Dendritic cell treated with granulocyte-macrophage colony-stimulating factor and Interleukin-4, amounts not matched to agents 40 ng/mL and 50 ng/mL, for 4 days (primary cell): ENCODE results near the gene MAN1B1.
"Not testable (repeated sequence)": the region's sequence is repeated elsewhere in the genome, so short reads cannot be mapped to it uniquely, and the experiment has no call there.

ENCODE experiments used
- H3K27ac Mint-ChIP-seq: one replicate; pipeline ENCODE4 v1.8.0; 2022; ENCODE audit warnings: mild to moderate bottlenecking, mixed read lengths
- H3K27me3 Mint-ChIP-seq: one replicate; pipeline ENCODE4 v1.8.0; 2022; ENCODE audit warnings: mild to moderate bottlenecking, mixed read lengths
- H3K36me3 Mint-ChIP-seq: one replicate; pipeline ENCODE4 v1.8.0; 2022; ENCODE audit warnings: low read depth, mixed read lengths
- H3K4me1 Mint-ChIP-seq: one replicate; pipeline ENCODE4 v1.8.0; 2022; ENCODE audit warnings: low read depth, mixed read lengths
- H3K4me3 Mint-ChIP-seq: one replicate; pipeline ENCODE4 v1.8.0; 2022; ENCODE audit warnings: mild to moderate bottlenecking, moderate library complexity, mixed read lengths
- H3K9me3 Mint-ChIP-seq: one replicate; pipeline ENCODE4 v1.8.0; 2022; ENCODE audit warnings: mixed read lengths
- intact Hi-C: fragments of 100-400 bp; cut with micrococcal nuclease; formaldehyde crosslinking; loops from one replicate; pipeline ENCODE4 v1.15.0; 2022

The MAN1B1 gene

GRCh38 chr9:137058521-137059234 is 28.1 kb upstream of the MAN1B1 start:
- Mint-ChIP-seq H3K36me3 (no peaks in the 10 kb centered on the region), H3K27ac (no peak overlapping the region), H3K9me3 (no peaks in the 10 kb centered on the region), H3K4me1 (peaks cover 4% of the 10 kb centered on the region), H3K4me3 (no peak overlapping the region), H3K27me3 (peaks cover 60% of the 10 kb centered on the region)
- intact Hi-C loops, result no loop called here

DNA sequence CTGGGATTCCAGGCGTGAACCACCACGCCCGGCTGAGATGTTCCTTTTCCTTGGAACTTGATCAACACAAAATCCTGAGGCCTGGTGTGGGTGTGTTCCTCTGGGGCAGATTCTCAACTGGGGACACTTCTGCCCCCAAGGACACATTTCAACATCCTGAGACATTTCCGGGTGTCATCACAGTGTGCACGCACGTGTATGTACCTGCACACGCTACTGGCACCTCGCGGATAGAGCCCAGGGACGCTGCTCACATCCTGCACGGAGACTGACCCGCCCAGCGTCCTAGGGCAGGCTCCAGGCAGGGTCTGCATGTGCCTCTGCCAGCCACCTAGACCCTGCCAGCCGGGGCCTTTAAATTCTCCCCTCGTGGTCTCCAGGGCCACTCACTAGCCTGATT is 24.4 kb upstream of the MAN1B1 start:
- Mint-ChIP-seq H3K9me3 (no peaks in the 10 kb centered on the region), H3K36me3 (peaks cover 13% of the 10 kb centered on the region), H3K27me3 (peaks cover 31% of the 10 kb centered on the region), H3K27ac (no peak overlapping the region), H3K4me3 (no peak overlapping the region), H3K4me1 (peaks cover 11% of the 10 kb centered on the region)
- intact Hi-C loops, result no loop called here

- intact Hi-C loops, H3K4me3 Mint-ChIP-seq, H3K27ac Mint-ChIP-seq, H3K9me3 Mint-ChIP-seq: not testable (repeated sequence)
- H3K4me1 Mint-ChIP-seq, result peaks cover 12% of the 10 kb centered on the region
- peaks cover 13% of the 10 kb centered on the region for H3K36me3 Mint-ChIP-seq
- peaks cover 29% of the 10 kb centered on the region for H3K27me3 Mint-ChIP-seq
These were observed 24.0 kb upstream of the MAN1B1 start for GRCh38 chr9:137062798-137063197.

GRCh38 chr9:137063311-137064026 is 23.3 kb upstream of the MAN1B1 start:
- Mint-ChIP-seq H3K4me3 (no peak overlapping the region), H3K27me3 (peaks cover 26% of the 10 kb centered on the region), H3K4me1 (peaks cover 17% of the 10 kb centered on the region), H3K27ac (no peak overlapping the region), H3K36me3 (peaks cover 13% of the 10 kb centered on the region), H3K9me3 (no peaks in the 10 kb centered on the region)
- intact Hi-C loops, result loop anchor here (2.0 kb wide), 1 partner anchor 17 kb away; the partner anchor contains the start of gene NPDC1

DNA sequence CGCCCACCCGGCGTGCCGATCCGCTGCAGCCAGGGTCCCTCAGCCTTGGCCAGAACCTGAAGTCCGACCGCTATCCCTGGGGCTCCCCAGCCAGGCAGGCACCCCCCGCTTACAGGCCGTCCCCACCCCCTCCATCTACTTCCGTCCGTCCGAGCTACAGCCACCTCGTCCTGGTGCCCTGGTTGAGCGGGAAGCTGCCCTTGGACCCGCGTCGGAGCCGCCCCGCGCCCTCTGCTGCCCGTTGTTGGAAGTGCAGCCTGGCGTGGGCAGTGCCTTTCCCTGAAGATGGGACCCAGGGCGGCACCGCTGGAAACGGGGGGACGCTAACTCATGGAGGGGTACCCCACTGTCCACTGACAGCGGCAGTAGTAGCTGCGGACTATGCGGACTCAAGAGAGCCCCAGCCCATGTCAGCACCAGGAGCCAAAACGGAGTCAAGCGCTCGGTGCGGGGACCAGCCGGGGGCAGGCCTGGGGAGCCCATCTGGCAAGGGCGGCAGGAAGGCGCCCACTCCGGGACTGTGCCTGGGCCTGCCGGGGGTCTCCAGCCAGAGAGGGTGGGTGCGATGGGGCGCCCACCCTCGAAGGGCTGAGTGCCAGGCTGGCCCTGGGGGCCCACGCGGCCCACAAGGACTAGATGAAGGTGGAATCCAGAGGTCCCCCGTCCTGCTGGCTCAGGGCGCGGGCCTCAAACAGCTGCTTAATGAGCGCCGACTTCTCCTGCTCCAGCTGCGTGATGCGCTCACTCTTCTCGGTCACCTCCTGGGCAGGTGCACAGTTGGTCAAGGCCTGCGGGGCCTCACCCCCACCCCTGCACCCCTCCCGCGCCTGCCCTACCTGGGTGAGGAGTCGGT is 22.5 kb upstream of the MAN1B1 start:
- intact Hi-C loops, result loop anchor here (2.0 kb wide), 1 partner anchor 17 kb away; the partner anchor contains the start of gene NPDC1
- Mint-ChIP-seq H3K4me3 (no peak overlapping the region), H3K27me3 (peaks cover 20% of the 10 kb centered on the region), H3K4me1 (peaks cover 25% of the 10 kb centered on the region), H3K36me3 (peaks cover 13% of the 10 kb centered on the region), H3K9me3 (no peaks in the 10 kb centered on the region), H3K27ac (no peak overlapping the region)

DNA sequence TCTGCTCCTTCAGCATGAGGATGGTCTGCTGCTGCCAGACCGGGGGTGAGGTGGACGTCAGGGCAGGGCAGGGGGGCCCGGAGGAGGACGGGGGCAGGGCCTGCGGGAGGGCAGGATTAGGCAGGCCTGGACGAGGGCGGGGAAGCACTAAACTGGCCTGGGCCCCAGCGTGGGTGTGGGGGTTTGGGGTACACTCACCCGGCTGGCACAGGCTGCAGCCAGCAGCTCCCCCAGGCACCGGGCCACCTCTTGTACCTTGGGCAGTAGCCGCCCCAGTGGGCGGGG is 22.0 kb upstream of the MAN1B1 start:
- H3K9me3 Mint-ChIP-seq, result no peaks in the 10 kb centered on the region
- H3K27me3 Mint-ChIP-seq, result peaks cover 20% of the 10 kb centered on the region
- intact Hi-C loops, result loop anchor here (2.0 kb wide), 1 partner anchor 18 kb away; the partner anchor contains the start of gene NPDC1
- no peak overlapping the region for H3K4me3 Mint-ChIP-seq
- H3K27ac Mint-ChIP-seq, result no peak overlapping the region
- H3K4me1 Mint-ChIP-seq, result peaks cover 26% of the 10 kb centered on the region
- peaks cover 13% of the 10 kb centered on the region for H3K36me3 Mint-ChIP-seq

GRCh38 chr9:137065336-137065967 is 21.3 kb upstream of the MAN1B1 start:
- Mint-ChIP-seq H3K4me3 (no peak overlapping the region), H3K4me1 (peaks cover 26% of the 10 kb centered on the region)

GRCh38 chr9:137066096-137066861 is 20.5 kb upstream of the MAN1B1 start:
- Mint-ChIP-seq H3K4me1 (peaks cover 29% of the 10 kb centered on the region), H3K4me3 (no peak overlapping the region), H3K36me3 (peaks cover 13% of the 10 kb centered on the region), H3K27me3 (peaks cover 10% of the 10 kb centered on the region), H3K27ac (no peak overlapping the region), H3K9me3 (no peaks in the 10 kb centered on the region)
- intact Hi-C loops, result no loop called here

More at GRCh38 chr9:137065336-137065967, 21.3 kb upstream of the MAN1B1 start:
- peaks cover 13% of the 10 kb centered on the region for H3K36me3 Mint-ChIP-seq
- intact Hi-C loops, result loop anchor here (2.0 kb wide), 1 partner anchor 19 kb away; the partner anchor contains the start of gene NPDC1
- peaks cover 16% of the 10 kb centered on the region for H3K27me3 Mint-ChIP-seq
- H3K9me3 Mint-ChIP-seq, result no peaks in the 10 kb centered on the region
- H3K27ac Mint-ChIP-seq, result no peak overlapping the region

GRCh38 chr9:137067860-137068538 is 18.8 kb upstream of the MAN1B1 start:
- H3K36me3 Mint-ChIP-seq, result peaks cover 13% of the 10 kb centered on the region
- intact Hi-C loops, result no loop called here
- H3K27ac Mint-ChIP-seq, result peak overlapping the region; percentile 57
- H3K27me3 Mint-ChIP-seq, result no peaks in the 10 kb centered on the region
- no peaks in the 10 kb centered on the region for H3K9me3 Mint-ChIP-seq
- no peak overlapping the region for H3K4me3 Mint-ChIP-seq
- peaks cover 44% of the 10 kb centered on the region for H3K4me1 Mint-ChIP-seq

DNA sequence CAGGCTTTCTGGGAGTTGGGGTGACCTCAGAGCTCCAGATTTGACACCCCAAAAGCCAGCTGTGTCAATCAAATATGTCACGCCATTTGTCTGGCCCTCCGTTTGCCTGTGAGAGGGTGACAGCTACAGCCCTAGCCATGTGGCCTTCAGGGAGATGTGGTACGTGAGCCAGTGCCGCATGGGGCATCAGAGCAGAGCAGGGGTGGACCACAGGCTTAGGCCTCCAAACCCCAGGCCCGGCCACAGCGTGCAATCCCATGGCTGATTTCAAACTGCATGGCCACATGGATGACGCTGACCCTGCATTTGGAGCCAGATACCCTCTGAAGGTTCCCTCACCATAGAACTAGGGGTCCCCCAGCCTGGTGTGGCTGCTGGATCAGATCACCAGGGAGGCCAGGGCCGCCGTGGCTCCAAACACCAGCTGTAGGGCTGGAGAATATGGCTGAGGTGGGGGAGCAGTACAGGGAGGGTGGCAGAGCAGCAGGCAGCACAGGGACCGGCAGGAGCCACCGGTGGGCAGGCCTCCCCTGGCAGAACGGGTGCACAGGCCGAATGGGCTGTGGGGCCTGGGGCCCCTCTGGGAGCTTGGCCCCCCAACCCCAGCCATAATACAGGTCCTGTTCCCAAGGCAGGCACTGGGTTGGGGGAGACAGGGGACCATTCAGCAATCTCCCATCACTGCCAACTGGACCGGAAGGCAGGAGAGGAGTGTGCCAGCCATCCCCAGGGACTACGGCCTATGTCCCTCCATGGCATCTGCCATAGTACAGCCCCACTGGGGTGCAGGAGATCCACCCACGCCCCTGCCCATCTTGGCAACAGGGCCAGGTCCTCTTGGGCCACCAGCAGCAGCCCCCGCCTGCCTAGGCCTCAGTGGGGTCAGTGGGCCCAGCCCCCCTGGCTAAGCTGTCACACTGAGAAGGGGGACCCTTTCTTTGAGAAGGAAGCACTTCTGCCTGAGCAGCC is 18.0 kb upstream of the MAN1B1 start:
- intact Hi-C loops, result no loop called here
- peak overlapping the region; percentile 37 for H3K4me3 Mint-ChIP-seq
- no peaks in the 10 kb centered on the region for H3K27me3 Mint-ChIP-seq
- H3K27ac Mint-ChIP-seq, result no peak overlapping the region
- peaks cover 13% of the 10 kb centered on the region for H3K36me3 Mint-ChIP-seq
- no peaks in the 10 kb centered on the region for H3K9me3 Mint-ChIP-seq
- H3K4me1 Mint-ChIP-seq, result peaks cover 51% of the 10 kb centered on the region

- Mint-ChIP-seq H3K27ac (no peak overlapping the region), H3K9me3 (no peaks in the 10 kb centered on the region), H3K4me3 (peak overlapping the region; percentile 37), H3K27me3 (no peaks in the 10 kb centered on the region), H3K4me1 (peaks cover 52% of the 10 kb centered on the region), H3K36me3 (peaks cover 14% of the 10 kb centered on the region)
- intact Hi-C loops, result no loop called here
These were observed 17.2 kb upstream of the MAN1B1 start for GRCh38 chr9:137069508-137070091.
